Measurements from ENCODE around the gene MFSD6.
"Not testable (repeated sequence)": the region's sequence is repeated elsewhere in the genome, so short reads cannot be mapped to it uniquely, and the experiment has no call there.

Gene MFSD6

GRCh38 chr2:190466819-190467446 is 58.8 kb downstream of the MFSD6 start:
- peak in 1 of 14 donors; percentile 34 for DNase-seq

- peak in 1 of 14 donors; percentile 75 for DNase-seq
Observed at GRCh38 chr2:190467575-190468083, 59.5 kb downstream of the MFSD6 start.

GRCh38 chr2:190468354-190468753 is 60.2 kb downstream of the MFSD6 start:
- not testable (repeated sequence) for DNase-seq

DNA sequence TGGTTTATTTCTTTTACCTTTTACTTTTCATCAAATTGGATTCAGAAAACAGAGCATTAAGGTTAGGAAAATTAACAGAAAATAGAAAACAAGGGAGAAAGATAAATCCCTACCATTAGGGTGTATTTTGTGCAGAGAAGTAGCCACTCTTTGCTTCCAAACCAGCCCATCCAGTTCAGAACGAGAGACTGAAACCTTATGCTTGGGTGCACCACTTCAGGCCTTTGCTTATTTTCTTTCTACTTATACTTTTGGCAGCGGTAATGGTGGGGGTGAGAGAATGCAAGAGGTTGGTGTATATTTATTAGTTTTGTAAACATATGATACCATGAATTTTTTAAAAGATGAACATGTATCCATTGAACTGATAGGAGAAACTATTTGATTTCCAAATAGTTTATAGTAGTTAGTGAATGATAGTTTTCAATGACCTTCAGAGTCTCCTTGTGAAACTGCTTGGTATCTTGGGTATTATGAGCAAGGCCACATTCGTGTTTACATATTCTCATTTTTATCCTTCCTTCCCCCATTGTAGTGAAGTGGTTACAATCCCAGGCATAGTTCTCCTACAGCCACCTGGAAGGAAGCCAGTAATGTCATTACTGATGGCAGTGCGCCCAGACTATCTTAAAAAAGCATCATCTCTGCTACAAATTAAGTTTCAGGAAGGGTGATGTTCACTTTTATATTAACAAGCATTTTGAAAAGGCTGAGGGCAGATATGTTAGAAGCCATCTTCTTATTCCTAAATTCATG is 60.8 kb downstream of the MFSD6 start:
- peak in 8 of 14 donors; percentile 15 to 85 (median 24) for DNase-seq

DNA sequence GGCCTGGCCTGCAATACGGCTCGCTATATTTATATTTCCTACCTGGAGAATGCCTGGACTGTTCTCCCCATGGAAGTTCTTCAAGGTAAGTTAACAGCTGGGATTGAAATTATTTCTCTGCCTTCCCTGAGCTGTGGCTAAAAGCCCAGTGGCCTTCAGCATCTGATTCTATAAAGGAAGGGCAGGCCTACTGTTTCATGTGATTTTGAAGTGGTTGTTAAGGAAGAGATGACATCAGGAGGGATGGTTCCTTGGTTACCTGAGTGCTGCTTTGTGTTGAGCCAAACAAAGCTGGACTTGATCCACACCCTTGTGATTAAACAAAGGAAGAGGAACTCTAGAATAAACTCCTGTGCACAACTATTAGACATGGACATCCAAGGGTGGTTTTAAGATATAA is 61.6 kb downstream of the MFSD6 start:
- peak in 1 of 14 donors; percentile 55 for DNase-seq

GRCh38 chr2:190470256-190470826 is 62.2 kb downstream of the MFSD6 start:
- no peak for DNase-seq

GRCh38 chr2:190477661-190478454 is 69.7 kb downstream of the MFSD6 start:
- DNase-seq: peak in 8 of 14 donors; percentile 15 to 89 (median 46)

GRCh38 chr2:190478572-190479195 is 70.5 kb downstream of the MFSD6 start:
- DNase-seq: no peak

- DNase-seq: peak in 1 of 14 donors; percentile 27
Observed at GRCh38 chr2:190481339-190481738, 73.2 kb downstream of the MFSD6 start.

DNA sequence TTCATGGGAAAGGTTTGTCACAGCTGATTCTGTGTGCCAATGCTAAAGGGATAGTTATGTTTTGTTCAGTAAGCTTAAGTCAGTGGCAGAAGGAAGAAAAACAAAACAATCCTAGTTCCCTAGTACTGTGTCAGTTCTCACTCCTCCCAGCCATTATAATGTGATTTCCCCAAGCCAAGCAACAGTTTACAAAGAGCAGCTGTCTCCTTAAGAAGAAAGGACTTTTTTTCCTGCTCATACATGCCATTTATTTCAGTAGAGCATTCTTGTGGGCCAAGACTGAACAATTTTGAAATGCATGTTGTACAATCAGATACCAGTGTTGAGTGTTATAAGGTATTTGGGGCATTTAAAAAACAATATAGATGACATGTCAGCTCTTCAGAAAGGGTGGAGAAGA is 74.3 kb downstream of the MFSD6 start:
- DNase-seq: no peak

GRCh38 chr2:190486037-190486623 is 78.0 kb downstream of the MFSD6 start:
- DNase-seq: peak in 1 of 14 donors; percentile 73

GRCh38 chr2:190488516-190489233 is 80.5 kb downstream of the MFSD6 start:
- DNase-seq: peak in 1 of 14 donors; percentile 75

- DNase-seq: no peak
Observed at GRCh38 chr2:190489475-190489874, 81.3 kb downstream of the MFSD6 start.

DNA sequence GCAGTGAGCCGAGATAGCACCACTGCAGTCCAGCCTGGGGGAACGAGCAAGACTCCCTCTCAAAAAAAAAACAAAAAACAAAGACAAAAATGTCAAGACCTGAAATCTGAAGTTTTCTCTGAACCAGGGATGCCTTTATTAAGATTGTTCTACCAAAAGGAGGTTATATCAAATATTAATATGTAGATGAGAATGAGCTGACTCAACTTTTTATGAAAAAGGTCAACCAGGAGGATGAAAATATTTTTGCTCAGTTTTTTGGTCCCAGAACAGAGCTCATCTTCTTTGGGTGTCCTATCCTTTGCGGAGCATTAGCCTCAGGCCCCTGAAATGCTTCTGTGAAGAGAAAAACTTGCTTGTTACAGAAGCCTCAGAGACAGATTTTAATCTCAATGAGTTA is 82.3 kb downstream of the MFSD6 start:
- DNase-seq: no peak

DNA sequence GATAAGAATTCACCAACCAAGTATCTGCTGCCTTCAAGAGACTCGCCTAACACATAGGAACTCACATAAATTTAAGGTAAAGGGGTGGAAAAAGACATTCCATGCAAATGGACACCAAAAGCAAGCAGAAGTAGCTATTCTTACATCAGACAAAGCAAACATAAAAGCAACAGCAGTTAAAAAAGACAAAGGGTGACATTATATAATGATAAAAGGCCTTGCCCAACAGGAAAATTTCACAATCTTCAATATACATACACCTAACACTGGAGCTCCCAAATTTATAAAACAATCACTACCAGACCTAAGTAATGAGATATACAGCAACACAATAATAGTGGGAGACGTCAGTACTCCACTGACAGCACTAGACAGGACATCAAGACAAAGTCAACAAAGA is 84.9 kb downstream of the MFSD6 start:
- DNase-seq: no peak

DNA sequence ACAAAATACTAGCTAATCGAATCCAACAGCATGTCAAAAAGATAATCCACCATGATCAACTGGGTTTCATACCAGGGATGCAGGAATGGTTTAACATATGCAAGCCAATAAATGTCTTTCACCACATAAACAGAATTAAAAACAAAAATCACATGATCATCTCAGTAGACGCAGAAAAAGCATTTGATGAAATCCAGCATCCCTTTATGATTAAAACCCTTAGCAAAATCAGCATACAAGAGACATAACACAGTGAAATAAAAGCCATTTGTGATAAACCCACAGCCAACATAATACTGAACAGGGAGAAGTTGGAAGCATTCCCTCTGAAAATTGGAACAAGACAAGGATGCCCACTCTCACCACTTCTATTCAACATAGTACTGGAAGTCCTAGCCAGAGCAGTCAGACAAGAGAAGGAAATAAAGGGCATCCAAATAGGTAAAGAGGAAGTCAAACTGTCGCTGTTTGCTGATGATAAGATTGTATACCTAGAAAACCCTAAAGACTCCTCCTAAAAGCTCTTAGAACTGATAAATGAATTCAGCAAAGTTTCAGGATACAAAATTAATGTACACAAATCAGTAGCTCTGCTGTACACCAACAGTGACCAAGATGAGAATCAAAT is 86.6 kb downstream of the MFSD6 start:
- DNase-seq: not testable (repeated sequence)

- DNase-seq: no peak
Observed at GRCh38 chr2:190497428-190497827, 89.3 kb downstream of the MFSD6 start.

- no peak for DNase-seq
Observed at GRCh38 chr2:190499273-190499672, 91.1 kb downstream of the MFSD6 start.

- DNase-seq: peak in 3 of 14 donors; percentile 13 to 23 (median 19)
Observed at GRCh38 chr2:190500054-190500502, 91.9 kb downstream of the MFSD6 start.

- DNase-seq: no peak
Observed at GRCh38 chr2:190501231-190501630, 93.1 kb downstream of the MFSD6 start.

Measured in C1 segment of cervical spinal cord (tissue), 14 donors.